GM19455 (cell line): ENCODE results near the gene GPR153.
A peak's percentile ranks its signal among the peaks of the same experiment; 100 is the strongest.

Experiments
- ATAC-seq: cut with Tn5 transposase; IDR thresholded peaks from one replicate; pipeline ENCODE4 v1.9.1; 2021; ENCODE audit not compliant: unreplicated experiment

Gene GPR153

GRCh38 chr1:6249739-6250689 lies 10.9 kb downstream of the GPR153 start:
- ATAC-seq = no peak

GRCh38 chr1:6248932-6249738 lies 11.8 kb downstream of the GPR153 start:
- ATAC-seq = no peak

- no peak for ATAC-seq
These were observed 12.6 kb downstream of the GPR153 start for GRCh38 chr1:6248161-6248776.

DNA sequence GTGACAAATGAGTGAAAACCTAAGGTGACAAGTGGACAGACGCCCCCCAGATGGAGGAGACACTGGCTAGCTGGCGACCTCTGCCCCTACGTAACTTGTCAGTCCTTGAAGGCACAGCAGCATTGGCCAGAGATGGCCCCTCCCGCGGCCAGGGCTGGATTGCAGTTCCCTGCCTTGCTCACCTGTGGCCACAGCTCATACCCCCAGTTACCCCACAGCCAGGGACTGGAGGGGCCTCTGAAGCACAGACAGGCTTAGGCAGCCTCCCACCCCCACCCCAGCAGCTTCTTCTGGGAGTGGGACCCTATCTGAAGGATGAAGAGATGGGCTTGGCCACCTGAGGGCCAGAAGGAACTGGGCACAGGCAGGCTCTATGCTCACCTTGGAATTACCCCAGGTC lies 13.2 kb downstream of the GPR153 start:
- ATAC-seq = no peak

GRCh38 chr1:6246497-6247467 lies 14.1 kb downstream of the GPR153 start:
- no peak for ATAC-seq

GRCh38 chr1:6245869-6246496 lies 14.9 kb downstream of the GPR153 start:
- no peak for ATAC-seq

DNA sequence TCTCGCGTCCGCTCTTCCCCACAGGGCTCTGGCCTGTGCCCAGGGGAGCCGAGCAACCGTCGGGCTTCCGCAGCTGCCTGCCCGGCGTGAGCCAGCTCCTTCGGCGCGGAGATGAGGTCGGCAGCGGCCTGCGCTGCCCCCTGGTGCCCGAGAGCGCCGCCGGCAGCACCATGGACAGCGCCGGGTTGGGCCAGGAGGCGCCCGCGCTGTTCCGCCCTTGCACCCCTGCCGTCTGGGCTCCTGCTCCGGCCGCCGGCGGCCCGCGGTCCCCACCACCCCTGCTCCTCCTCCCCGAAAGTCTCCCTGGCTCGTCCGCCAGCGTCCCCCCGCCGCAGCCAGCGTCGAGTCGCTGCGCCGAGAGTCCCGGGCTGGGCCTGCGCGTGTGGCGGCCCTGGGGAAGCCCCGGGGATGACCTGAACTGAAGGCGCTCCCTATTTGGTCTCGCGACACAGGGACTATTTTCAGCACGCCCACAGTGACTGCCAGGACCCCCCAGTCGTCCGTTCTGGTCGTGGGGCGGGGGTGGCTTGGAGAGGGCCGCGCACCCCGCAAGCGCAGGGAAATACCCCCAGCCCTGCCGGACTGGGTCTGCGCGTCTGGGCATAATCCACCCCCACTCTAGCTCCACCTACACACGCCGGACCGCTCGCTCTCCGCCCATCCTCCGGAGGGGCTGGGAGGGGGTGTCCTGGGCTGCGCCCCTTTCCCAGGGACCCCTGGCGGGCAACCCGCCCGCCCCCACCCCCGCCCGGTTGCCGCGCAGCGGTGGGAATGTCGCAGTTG lies 15.6 kb downstream of the GPR153 start:
- peak; percentile 50 for ATAC-seq

- ATAC-seq = no peak
These were observed 16.4 kb downstream of the GPR153 start for GRCh38 chr1:6244401-6245049.

- no peak for ATAC-seq
These were observed 16.9 kb downstream of the GPR153 start, which contains the start of gene HES3 for GRCh38 chr1:6243993-6244392. TSS of gene HES3 (plus strand) at chr1:6244179. CDS start at chr1:6244366, 187 bp downstream.

DNA sequence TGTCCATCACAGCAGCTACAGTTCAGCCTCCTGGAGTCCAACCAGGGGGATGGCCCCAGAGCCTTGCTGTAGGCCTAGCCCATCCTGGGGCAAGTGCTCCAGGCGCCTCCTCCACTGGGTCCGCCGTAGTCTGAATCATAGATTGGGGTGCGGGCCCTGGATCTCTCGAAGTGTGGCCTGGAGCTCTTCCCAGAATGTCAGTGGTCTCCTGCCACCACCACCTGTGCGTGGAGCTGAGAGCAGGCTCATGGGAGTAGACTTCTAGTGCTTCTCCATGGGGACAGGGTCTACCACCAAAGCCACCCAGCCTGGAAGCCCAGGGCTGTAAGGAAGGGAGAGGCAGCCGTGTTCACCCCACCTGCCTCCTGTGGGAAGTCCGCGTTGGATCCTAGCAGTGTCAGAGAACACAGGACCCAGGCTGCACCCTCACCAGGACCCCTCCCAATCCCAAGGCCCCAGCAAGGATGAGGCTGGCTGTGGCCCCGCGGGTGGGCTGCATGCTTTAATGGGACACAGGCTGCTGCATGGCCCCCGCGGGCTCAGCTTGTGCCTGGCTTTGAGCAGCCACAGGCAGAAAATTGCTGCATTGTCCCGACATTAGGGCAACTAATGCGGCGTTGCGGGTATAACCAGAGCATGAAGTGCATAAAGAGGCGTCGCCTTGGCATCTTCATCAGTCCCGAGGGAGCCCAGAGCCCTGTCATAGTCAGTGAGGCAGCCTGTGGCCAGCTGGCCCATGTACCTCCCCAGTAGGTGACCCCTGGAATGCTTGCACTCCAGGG lies 17.7 kb downstream of the GPR153 start:
- no peak for ATAC-seq

DNA sequence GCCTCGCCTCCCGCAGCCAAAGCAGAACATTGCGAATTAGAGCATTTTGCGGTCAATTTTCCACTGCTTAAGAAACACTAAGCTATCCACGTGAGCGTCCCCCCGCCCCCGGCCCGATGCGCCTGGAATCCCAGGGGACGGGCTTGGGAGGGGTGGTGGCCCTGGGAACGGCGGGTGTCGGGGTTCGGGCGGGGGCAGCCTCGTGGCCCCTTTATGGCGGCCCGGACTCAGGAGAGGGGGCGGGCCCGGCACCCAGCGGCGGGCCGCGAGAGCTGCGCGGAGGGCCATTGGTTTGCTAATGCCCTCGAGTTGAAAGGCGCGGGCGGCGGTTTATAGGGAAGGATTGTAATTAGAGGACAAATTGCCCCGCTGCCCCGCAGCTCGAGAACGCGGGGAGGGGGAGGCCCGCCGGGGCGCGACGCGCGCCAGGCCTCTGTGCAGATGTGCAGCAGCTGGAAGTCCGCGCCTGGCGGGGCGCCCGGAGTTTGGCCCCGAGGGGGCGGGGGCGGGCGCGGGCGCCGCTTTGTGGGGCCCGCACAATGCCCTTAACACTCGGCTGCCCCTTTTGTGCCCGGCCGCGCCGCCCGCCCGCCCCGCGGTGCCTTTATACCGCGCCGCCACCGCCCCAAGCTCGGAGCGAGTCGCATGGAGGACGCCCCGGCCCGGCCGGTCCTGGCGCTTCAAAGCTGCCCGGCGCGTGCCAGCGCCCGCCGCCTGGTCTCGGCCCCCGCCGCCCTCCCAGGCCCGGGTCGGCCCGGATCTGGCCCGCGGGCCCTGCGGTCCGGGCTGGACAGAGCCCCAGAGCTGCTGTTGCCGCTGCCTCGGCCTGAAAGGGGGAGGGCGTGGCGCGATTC lies 18.8 kb downstream of the GPR153 start:
- no peak for ATAC-seq

DNA sequence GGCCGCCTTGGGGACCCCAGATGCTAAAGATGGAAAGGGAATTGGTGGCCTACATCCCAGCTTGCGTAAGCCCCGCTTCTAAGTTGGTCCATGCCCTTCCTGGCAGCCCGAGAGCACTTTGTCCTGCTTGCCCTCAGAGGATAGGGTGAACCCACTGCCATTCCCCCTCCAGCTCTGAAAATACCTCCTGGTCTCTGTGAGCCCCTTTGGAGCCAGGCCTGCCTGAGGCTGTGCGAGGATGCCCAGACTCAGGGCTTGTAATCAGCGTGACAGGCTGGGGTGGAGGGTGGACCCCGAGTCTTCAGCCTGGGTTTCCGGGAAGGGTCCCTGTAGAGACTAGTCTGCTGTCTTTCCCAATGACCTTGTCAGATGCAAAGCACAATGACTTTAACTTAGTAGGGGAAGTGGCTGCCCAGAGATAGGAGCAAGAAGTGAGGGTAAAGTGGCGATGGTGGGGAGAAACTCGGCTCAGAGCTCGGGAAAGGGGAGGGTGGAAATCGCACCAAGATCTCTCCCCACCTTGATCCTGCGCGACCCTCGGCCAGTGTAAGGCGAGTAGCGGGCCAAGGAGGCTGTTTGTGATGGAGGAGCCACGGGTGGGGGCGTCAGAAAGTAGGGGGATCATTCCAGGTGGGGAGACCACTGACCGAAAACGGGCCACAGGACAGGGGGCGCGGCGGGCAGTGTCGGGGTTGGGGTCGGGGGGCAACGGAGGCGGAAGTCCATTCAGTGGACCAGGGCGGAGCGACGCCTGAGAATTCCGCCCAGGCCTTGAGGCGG lies 19.6 kb downstream of the GPR153 start:
- ATAC-seq = no peak

- no peak for ATAC-seq
These were observed 20.7 kb downstream of the GPR153 start for GRCh38 chr1:6239950-6240768.

DNA sequence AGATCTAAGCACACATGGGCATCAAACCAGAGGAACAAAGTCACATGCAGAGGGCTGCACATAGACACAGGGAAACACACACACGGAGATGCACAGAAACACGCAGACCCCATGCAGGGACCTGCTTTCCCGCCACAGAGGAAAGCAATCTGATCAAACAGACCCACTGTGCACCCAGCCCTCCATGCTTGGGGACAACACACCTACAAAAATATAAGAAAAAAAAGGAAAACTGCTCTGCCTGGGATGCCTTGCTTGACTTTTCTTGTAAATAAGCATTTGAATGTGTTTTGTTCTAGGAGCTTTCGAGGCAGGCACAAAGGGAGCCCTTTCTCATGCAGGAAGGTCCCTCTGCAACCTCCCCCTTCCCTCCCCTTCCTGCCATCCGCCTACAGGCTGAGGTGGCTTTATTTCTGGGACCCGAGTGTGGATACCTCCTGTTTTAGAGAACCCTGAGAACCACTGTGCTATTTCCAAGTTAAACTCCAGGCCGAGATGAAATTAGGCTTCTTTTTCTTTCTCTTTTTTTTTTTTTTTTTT lies 21.6 kb downstream of the GPR153 start:
- ATAC-seq = no peak

DNA sequence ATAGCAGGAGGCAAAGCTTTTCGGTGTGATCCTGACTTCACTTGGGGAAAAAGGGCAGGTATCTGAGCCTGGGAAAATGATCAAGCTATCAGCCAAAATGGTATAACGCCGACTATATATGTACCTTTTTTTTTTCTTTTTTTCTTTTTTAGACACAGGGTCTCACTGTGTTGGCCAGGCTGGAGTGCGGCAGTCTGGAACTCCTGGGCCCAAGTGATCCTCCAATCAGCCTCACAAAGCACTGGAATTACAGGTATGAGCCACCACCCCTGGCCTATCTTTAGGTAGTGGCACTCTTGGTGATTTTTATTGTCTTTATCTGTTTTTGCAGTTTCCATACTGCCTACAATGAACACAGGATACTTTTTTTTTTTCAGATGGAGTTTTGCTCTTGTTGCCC lies 23.8 kb downstream of the GPR153 start:
- no peak for ATAC-seq
